Body of pancreas (tissue), 4 donors: ENCODE data around the gene MAP3K13.

Source experiments
- CTCF ChIP-seq, 7 experiments: fragments of 450-650 bp in 4 of 7; fragments of 200-600 bp in 3 of 7; sonication (generic) in 3 of 7; IDR thresholded peaks; one replicate each; pipeline ENCODE4 v1.5.1; 2016 to 2019; ENCODE audit warnings: antibody characterized with exemption in 7 of 7
- POLR2A ChIP-seq, 3 donors: fragments of 450-650 bp; IDR thresholded peaks; one replicate each; pipeline ENCODE4 v1.6.1; 2016; ENCODE audit warnings: antibody characterized with exemption in 3 of 3, mild to moderate bottlenecking in 2 of 3

DNA sequence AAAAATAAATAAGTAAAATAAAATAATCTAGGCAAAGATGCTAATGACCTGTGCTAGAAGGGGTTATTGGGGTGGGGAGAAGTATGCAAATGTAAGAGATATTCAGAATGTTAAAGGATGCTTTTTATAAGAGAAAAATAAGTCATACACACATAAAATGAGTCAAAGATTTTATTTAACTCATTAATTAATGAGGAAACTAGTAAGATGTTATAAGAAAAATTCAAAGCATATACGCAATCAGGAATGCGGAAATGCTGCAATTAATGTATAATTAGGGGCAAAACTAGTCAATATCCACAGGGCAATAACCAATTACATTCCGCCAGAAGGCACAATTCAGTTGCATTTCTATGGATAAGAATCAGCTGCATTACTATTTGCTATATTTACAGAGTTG, 30.1 kb downstream of the MAP3K13 start:
- TF ChIP-seq CTCF (IDR thresholded peaks at IDR 0.05) (no peak), POLR2A (IDR thresholded peaks at IDR 0.05) (no peak)
